Stimulated activated CD8-positive, alpha-beta memory T cell treated with anti-CD3 and anti-CD28 coated beads, Interleukin-7, amount 100 ng/mL, for 24 hours (primary cell): ENCODE data around the gene HOXD13.

Experiments
- DNase-seq: peaks from one replicate; pipeline ENCODE4 v3.0.0-alpha.2; 2020; ENCODE audit warnings: low read depth

HOXD13 gene

DNA sequence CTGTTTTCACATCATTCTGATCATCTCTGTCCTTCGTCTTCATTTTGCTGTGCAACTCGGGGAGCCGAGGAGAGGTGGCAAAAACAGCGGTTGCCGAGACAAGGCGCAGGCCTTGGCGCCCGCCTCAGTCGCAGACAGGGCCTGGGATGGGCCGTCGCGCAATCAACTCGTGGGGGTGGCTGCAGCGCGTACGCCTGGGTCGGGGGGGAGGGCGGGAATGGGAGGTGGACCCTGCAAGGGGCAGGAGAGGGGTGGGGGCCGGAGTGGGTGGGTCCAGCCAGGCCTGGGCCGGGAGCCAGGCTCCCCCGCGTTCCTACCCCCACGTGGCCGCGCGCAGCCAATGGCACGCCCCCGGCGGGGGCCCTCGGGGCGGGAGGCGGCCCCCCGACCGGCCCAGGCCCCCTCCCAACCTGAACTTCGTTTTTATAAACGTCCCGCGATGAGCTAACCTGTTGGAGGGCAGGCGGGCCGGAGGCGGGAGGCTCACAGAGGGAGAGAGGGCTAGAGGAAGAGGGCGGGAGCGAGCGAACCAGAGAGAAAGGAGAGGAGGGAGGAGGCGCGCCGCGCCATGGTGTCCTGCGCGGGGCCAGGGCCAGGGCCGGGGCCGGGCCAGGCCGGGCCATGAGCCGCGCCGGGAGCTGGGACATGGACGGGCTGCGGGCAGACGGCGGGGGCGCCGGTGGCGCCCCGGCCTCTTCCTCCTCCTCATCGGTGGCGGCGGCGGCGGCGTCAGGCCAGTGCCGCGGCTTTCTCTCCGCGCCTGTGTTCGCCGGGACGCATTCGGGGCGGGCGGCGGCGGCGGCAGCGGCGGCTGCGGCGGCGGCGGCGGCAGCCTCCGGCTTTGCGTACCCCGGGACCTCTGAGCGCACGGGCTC, at the start of gene HOXD13:
TSS of gene HOXD13 (plus strand) at position 452 of the 875 bp plus-strand sequence. CDS start at position 622, 170 bp downstream.
- no peak for DNase-seq

DNA sequence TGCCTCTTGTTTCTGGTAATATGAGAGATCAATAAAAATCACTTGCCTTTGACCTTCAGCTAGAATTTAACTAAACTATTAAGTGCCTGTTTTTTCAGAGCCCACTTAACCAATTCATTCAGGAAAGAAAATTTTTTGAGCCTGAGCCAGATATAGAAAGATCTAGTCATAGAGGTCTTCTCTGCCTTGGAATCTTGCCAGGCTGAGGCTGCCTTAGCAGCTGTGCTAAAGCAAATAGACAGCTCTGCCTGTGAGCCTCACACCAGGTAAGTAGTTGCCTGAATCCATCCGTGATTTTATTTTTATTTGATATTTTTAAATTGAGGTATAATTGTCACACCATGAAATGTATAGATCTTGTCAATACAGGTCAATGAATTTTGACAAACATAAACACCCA, 36.1 kb upstream of the HOXD13 start:
- DNase-seq = no peak

DNA sequence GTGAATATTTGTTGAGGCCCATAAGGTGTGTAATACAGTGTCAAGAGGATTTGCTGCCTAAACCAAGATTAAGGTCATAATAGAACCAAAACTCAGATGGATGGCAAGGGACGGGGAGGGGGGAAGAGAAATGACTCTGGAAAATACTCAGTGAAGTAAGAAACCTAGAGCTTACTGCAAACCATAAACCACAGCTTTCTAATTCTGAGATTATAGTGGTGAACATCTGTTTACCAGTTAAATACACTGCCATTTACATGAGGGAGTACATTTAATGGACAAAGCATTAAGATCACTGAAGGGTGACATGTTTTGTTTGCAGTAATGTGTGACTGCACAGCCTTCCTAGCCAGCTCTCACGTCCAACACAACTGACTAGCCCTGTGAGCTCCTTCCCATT, 28.6 kb upstream of the HOXD13 start:
- DNase-seq = no peak

DNA sequence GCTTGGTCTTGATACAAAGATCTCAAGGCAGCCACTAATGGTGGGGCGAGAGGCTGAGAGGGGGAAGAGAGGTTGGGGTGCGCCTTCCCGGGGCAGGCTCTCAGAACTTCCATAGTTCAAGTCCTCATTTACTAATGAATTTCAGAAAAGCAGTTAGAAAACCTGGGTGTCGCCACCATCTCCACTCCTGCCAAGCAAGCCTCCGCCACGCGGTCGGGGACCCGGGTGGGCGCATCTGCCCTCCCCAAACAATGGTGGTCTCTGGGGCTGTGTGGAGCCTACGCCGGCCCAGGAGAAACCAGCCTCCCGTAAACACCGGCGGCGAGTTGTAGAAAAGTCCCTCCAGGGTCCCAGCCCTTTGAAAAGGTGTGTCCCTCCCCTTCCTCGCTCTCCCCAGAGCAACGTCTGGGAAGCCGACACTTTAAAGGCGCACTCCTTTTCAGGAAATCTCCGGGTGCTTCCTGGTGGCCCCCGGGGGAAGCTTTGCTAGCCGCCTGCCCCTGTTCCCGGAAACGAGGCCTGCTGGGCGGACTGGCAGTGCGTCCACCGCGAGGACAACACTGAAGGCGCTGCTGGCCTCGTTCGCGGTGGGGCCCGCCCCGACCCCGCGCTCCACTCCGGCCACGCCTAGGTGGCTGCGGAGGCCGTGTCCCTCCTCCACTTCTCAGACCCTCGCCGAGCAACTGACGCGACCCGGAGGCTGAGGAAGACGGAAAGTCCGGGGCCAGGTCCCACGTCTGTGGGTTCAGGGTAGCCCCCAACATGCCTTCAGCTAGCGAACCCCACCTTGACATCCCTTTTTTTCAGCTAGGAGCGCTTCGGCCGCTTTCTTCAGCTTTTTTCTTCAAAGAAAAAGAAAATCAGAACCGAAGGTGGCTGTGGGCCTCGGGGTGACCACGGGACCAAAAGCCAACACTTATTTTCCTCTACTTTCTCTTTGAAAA, 25.6 kb upstream of the HOXD13 start:
- DNase-seq = no peak

DNA sequence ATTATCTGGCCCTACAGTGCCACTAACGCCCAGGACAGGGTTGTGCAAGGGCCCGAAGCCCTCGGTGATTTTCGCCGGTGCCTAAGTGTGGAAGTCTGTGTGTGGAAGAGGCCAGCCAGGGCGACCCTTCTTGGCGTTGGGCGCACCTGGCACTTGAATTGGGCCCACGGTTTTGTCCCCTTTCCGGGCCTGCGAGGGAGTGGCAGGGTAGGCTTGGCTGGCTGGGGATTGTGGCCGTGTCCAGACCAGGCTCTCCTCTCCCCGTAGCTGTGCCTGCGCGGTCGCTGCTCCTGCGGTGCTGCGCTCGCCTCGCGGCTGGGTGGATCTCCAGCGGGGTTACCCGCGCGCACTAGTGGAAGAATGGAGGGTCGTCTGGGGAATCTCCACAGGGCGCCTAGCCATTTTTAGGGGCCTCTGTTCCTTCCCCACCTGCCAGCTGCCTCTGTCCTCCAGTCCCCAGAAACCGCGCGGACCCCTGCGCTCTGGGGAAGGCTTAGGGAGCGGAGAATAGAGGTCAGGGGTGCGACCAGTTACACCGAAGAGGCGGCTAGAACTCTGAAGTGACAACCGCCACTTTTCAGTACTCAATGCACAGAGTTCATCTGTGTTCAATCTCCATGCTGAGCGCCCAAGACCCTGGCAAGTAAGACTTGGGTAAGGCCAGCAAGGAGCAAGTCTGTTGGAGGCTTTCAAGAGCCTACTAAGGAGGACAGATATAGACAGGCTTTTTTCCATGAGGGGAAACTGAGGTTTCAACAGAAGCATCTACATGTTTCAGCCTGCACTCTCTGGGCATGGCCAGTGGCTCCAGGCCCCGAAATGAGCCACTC, 24.7 kb upstream of the HOXD13 start:
- no peak for DNase-seq

DNA sequence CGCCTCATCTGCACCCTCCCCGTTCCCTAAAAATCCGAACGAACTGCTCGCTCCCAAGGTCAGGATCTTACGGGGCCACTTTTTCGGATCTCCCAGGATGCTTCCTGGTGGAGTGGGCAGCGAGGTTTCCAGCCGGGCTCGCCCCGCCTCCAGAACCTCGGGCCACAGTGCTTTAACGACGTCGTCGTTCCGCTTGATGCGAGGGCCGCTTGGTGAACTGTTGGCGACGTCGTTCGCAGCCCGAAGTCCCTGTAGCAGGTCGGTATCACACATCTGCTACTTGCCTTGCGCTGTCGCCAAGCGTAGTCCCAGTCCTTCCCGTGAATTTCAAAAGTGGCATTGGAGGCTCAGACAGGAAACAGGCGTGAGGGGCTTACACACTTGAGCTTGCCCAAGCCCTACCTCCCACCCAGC, 24.1 kb upstream of the HOXD13 start:
- DNase-seq = no peak

DNA sequence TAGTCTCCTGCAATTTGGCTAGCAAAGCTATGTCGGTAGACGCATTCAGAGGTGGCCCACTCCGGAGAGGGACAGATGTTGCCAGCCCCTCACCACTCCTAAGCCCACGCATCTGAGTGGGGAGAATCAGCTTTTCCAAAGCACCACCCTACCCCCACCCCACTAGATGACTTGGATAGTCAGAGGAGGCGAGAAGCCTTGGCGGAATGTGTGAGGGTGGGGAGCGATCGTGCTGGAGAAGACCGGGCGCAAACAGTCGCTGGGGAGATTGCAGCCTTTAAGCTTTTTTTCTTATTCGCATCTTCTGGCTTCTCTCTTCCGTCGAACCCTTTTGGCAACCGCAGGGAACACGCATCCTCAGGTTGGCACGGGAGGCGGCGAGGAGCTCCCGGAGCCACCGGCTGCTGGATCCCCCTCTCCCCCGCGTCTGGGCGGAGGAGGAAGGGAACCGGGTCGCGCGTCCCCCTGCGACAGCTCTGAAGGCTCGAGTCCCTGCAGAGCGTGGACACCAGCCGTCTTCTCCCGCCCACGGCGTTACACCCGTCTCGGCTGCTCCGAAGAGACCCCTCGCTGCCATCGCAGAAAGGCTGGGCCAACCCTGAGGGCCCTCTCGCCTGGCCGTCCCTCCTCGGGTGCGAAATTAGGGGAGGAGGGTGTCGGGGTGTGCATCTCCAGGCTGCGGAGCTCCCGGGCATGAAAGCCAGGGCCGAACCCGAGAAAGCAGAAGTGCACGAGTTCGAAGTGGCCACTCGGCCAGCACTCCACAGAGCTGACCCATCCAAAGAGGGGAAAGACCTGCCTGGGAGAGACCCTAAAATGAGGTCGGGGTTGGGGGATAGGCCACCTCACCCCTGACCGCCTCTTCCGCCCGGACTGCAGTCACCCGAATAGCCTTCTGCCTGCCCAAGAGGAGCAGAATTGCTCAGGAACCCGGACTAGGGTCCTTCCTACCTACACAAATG, 20.9 kb upstream of the HOXD13 start:
- DNase-seq = no peak

DNA sequence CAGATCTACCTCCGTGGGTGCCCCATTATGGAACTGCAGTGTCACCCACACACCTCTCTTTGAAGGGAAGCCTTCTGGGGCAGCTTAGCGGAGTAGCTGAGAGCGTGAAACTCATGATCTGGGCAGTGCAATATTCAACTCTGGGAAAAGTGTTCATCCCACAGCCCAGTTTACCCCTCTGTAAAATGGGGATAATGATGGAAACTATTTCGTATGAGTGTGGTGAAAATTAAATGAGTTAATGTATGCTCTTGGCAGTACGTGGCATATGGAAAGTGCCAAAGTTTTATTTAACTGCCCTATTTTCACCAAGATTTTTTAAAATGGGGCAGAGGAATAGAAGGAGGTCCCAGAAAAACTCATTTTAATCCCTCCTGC, 20.2 kb upstream of the HOXD13 start:
- DNase-seq = no peak

DNA sequence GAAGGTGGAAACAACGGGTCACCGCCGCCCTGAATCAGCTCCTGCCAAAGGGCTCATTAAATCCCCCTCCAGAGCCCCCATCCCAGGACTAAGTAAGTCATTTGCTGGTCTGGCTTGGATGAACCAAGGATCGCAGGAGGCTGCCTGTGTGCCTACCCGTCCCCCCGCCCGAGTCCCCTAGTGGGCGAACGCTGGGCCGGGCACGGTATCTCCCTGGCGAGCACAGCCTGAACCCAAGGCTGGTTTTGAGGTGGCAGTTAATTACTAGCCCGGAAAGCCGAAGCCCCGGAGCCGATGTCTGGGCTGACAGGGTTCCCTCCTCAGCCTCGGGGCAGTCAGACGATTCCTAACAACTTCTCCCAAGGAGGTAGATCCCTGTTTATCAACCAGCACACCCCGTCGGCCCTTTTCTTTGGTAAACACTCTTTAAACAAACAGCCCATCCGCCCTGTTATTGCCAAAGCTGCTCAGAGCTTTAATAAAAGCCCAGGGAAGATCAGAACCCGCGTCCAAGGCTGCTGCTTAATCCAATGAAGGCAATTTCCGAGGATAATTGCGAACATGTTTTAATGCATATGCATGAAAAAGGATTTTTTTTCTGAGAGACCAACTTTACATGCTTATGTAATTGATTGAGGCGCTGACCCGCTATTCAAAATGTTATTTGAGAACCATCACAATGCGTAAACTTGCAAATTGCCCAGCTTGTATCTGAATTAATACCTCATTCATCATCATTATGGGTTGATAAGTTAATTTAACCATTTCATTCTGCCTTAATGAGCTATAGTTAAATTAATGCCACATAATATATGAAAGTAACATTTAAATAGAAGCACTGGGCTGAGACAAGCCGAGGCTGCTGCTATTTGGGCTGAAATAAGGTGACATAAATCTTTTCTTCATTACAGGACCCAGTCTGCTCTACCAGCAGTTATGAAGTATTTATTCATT, 19.3 kb upstream of the HOXD13 start:
- DNase-seq = no peak

DNA sequence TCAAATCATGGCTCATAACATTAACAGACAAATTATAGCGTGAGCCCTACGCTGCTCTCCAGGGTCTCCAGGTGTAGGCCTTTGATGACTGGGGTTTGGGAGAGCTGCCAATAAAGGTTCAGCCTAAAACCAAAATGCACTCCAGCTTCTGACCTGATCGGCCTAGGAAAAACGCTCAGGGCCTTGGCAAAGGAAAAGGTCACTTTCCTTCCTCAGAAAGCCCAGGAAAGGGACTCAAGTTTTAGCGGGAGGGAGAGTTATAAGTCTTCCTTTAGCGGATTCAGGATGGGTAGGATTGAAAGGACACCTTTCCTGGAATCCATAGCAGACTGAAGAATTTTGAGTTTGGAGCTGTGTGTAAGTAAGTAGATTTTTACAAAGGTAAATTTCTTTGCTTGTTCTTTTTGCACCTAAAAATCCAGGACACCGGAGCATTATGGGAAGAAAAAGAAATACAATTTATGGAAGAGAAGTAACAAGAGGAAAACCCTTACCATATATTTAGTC, 17.5 kb upstream of the HOXD13 start:
- DNase-seq = no peak

DNA sequence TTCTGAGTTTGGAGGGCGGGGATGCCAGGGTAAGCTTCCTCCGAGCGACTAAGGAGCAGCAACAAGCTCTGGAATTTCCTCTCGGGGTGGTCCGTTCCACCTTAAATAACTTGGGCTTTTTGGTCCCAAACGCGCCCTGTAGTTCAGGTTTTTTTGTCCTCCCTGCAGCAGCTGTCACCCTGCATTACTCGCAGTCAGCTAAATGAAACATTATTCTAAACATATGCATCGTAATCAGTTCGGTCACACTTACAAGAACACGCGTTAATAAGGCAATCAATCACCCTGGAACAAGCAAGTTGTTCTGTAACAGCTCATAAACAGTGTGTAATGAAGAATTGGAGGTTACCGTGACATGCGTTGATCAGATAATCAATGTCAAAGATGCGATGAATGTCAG, 17.0 kb upstream of the HOXD13 start:
- no peak for DNase-seq

DNA sequence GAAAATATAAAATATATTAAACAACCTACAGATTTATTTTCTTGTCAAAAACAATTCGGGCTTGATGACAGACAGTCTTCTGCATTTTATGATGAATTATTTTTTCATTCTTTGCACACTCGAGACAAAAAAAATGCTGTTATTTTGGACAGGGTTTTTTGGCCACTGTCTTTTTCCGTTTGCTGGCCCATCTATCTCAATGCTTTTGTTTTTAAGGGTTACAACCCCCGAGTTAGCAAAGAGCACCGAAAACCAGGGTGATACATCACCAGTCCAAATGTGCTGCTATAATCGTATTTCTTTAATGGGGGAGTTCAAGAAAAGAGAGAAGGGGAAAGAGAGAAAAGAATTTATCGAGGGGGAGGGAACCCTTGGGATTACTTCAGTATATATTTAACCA, 16.5 kb upstream of the HOXD13 start:
- DNase-seq = no peak

DNA sequence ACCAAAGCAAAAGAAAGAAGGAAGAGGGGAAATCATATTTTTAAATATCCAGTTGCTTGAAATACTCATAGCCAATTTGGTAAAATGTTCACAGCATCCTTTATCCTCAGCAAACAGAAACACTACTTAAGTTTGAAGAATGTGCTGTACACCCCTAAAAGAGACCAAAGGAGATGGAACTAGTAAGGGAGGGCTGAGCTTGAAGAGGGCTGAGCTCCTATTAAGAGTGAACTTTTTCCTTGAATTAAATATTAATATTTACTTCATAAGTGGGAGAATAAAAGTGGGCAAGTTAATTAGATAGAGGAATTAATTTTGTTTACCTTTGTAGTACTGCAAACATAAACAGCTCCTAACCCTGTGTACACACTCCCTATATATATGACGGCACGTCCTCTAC, 15.7 kb upstream of the HOXD13 start:
- DNase-seq = no peak

DNA sequence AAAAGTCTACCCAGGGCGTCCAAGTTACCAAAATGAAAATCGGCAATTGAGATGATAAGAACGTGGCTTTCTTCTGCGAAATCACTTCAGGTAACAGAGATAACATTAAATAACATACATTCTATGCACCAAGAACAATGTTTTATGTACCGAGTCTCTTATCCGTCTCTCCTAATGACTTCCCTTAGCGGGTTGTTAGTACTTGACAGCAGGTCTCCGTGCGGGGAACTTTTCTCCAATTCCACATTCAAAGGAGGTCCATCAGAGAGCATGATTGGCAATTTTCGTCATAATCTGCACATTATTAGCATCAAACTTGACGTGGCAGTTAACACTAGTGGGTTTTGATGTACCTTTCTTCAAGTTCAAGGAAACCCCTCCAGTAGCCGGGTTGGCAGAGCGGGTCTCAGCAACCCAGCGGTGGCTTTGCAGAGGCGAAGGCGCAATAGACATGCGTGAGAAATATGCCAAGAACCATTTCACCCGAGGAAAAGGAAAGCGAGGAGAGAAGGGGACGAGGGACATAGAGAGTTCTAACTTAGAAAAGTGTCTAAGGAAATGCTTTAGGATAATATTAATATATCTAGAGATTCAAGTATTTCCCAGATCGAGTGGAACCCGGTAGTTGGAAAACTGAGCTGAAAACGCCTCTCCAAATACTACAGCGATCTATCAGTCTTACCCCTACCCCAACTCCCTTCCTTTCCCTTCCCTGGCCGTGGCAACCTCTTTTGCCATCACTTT, 13.8 kb upstream of the HOXD13 start:
- DNase-seq = no peak

DNA sequence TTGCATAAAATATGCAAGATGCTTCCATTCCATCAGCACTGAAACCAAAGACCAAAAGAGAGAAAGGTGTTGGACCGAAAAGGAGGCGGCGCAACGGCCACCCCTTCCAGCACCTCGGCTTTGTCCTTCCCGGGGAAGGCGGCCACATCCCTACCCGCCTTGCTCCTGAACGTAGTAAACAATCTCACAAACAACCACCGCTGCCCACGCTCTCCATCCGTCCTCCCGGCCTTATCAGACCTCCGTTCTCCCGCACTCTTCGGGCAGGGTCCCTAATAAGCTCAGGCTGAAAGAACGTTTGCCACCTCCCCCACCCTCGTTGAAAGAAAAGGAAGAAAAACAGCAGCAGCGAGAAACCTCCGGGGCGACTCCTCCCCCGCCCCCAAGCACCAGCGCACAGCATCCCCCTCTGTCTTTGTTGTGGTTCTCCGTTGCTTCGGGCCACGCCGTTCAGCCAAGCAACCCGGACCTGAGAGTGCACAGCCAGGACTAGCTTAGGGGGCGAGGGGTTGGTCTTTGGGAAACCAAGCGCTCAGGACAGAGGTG, 13.2 kb upstream of the HOXD13 start:
- no peak for DNase-seq

DNA sequence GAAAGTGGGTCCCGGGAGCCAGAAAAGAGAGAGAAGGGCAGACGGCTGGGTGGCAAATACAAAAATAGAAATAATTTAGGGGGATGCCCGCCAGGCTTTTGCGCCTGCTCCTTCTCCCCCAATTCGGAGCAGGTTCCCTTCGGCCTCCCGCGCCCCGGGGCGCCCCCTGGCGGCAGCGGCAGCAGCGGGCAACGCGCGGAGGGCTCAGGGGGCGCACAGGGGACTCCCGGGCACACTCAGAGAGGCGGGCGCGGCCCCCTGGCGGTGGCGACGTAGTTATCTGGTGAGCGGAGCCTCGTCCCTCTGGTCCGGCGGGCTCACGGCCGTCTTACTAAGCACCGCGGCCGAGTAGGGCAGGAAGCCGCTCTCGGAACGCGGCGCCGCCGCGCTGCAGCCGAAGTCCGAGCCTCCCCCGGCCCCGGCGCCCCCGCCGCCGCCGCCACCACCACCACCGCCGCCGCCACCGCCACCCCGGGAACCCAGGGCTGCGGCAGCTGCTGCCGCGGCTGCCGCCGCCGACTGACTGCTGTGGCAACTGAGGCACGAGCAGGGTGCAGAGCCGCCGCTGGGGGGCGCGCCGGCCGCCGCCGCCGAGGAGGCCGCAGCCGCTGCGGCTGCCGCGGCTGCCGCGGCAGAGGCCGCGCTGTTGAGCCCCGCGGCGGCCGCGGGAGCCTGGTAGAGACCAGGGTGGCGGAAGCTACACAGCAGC, 12.5 kb upstream of the HOXD13 start:
- DNase-seq = no peak

DNA sequence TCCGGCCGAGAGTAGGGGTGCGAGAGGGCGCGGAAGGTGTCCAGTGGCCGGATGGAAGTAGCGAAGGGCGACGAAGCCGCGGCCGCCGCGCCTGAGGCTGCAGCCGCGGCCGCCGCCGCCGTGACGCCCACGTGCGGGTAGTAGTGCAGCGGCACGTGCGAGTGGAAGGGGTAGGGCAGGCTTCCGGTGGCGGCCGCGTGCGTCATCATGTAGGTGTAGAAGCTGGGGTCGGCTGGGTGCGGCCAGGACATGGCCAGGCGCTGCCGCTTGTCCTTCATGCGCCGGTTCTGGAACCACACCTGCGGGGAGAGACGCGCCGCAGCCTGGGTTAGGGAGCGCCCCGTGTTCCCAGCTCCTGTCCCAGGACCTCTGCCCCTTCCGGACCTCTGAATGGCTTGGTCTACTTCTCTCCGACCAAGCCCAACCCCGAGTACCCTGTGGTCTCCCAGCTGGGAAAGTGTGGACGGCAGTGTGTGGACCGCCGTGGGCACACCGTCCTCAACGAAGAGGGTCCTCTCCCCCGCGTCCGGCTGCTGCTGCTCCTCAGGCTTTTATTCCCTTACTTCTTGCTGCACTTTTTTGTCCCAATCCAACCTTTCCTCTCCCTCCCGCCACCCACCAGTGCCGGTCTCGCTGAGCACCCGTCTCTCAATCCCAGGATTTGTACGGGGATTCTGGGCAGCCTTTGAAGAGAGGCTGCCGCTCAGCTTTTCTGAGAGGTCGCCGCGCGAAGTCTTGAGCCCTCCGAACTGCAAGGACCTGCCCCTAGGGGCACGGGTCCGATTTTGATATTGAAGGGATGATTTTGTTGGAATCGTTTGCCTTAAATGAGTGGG, 11.8 kb upstream of the HOXD13 start:
- no peak for DNase-seq
